Measurements from ENCODE around the gene EPS8L2. TPM values are rescaled to one million over a fixed set of nuclear protein-coding genes. Genes with fewer than 3 reads are reported as not detected.

Gene EPS8L2
- total RNA-seq, 1 donor from 2014 or later: 2.2 TPM

DNA sequence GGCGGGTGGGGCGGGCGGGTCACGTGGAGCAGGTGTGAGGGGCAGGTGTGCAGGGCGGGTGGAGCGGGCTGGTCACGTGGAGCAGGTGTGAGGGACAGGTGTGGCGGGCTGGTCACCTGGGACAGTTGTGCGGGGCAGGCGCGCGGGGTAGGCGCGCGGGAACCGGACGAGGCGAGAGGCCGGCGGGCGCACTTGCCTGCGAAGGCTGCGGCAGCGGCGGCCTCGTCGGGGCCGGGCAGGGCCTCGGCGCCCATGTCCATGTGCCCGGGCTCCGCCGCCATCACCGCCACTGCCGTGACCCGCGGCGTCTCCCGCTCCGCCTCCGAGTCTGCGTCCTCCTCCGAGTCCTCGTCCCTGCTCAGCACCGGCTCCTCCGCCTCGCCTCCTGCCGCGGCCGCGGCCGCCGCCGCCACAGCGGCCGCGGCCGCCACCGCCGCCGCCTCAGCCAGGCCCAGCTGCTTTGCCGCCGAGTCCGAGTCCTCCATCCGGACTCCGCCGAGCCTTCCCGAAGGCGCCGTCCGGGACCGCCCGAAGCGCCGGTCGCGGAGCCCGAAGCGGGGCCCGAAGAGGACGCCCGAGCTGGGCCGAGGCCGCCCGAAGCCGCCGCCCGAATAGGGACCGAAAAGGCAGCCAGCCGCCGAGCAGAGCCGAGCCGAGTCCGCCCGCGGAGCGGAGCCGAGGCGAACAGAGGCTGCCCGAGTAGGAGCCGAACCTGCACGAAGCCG lies 11.3 kb upstream of the EPS8L2 start, which contains the start of gene DEAF1:
DEAF1 (minus strand) TSS at position 660 of the 725 bp plus-strand sequence; CDS start at position 485, 175 bp downstream.
- Histone ChIP-seq H3K9me3 (replicated peaks) (no peaks in the 10 kb centered on the region), H3K27ac (replicated peaks) (peak within 1 kb of the TSS; percentile 99), H3K27me3 (ENCODE audit: low read depth) (no peaks in the 10 kb centered on the region), H3K36me3 (peaks cover 5% of the 10 kb centered on the region), H3K4me3 (peak within 1 kb of the TSS; percentile 89), H3K4me1 (peaks cover 61% of the 10 kb centered on the region)
- DNase-seq: peak; percentile 98
- intact Hi-C loops (cut with micrococcal nuclease): no loop called here
- TF ChIP-seq, protein P1, sequence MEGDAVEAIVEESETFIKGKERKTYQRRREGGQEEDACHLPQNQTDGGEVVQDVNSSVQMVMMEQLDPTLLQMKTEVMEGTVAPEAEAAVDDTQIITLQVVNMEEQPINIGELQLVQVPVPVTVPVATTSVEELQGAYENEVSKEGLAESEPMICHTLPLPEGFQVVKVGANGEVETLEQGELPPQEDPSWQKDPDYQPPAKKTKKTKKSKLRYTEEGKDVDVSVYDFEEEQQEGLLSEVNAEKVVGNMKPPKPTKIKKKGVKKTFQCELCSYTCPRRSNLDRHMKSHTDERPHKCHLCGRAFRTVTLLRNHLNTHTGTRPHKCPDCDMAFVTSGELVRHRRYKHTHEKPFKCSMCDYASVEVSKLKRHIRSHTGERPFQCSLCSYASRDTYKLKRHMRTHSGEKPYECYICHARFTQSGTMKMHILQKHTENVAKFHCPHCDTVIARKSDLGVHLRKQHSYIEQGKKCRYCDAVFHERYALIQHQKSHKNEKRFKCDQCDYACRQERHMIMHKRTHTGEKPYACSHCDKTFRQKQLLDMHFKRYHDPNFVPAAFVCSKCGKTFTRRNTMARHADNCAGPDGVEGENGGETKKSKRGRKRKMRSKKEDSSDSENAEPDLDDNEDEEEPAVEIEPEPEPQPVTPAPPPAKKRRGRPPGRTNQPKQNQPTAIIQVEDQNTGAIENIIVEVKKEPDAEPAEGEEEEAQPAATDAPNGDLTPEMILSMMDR (IDR thresholded peaks at IDR 0.05; ENCODE audit: borderline replicate concordance): no peak

DNA sequence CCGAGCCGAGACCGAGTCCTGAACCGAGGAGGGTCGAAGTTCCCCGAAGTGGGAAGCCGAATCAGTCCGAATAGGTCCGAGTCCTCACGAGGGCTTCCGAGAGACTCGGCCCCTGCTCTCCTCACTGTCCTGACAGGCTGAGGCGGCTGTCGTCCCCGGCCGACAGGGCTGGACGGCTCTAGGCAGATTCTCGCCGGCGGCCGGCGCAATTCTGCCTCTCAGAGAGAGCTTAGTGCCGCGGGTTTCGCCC lies 10.8 kb upstream of the EPS8L2 start:
- no peak for DNase-seq
- Histone ChIP-seq H3K36me3 (peaks cover 8% of the 10 kb centered on the region), H3K27me3 (ENCODE audit: low read depth) (no peaks in the 10 kb centered on the region), H3K27ac (replicated peaks) (peak overlapping the region; percentile 99), H3K9me3 (replicated peaks) (no peaks in the 10 kb centered on the region), H3K4me3 (peak overlapping the region; percentile 89), H3K4me1 (peaks cover 61% of the 10 kb centered on the region)
- TF ChIP-seq, protein P1 (IDR thresholded peaks at IDR 0.05; ENCODE audit: borderline replicate concordance): no peak
- intact Hi-C loops (cut with micrococcal nuclease): no loop called here

DNA sequence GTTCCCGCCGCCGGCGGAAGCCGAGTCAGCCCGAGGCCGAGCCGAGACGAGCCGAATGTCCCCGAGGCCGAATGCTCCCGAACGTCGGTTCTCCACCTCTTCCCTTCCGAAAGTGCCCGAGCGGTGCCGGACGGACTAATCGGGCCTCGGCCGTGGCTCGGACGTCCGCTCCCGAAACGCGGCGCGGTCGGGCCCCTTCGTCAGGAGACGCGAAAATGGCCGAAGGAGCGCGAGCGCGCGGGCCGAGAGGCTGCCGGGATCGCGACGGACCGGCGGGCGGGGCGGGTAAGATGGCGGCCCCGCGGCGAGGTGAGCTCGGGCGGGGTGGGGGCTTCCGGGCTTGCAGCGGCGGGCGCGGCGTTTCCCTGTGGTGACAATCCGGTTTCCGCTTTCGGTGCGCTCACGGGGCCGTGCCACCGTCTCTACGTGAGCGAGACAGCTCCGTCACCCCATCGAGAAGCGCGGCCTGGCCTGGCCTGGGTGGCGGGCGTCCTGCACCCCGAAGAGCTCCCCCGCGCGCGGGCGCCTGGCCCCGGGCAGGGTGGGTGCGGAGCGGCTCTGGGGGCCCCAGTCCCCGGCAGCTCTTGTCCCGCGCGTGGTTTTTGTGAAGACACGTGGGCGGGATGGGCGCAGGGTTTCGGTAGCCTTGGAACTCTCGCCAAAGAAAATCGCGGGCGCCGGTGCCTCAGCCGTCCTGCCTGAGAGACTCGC lies 10.3 kb upstream of the EPS8L2 start, which contains the start of gene TMEM80:
TMEM80 (plus strand) TSS at position 279 of the 711 bp plus-strand sequence; CDS start at position 291, 12 bp downstream.
- peaks cover 12% of the 10 kb centered on the region for H3K36me3 ChIP-seq
- peak; percentile 99 for DNase-seq
- peak within 1 kb of the TSS; percentile 99 for H3K27ac ChIP-seq (replicated peaks)
- H3K9me3 ChIP-seq (replicated peaks): no peaks in the 10 kb centered on the region
- no peaks in the 10 kb centered on the region for H3K27me3 ChIP-seq (ENCODE audit: low read depth)
- intact Hi-C loops (cut with micrococcal nuclease): no loop called here
- H3K4me3 ChIP-seq: peak within 1 kb of the TSS; percentile 89
- TF ChIP-seq, protein P1 (IDR thresholded peaks at IDR 0.05; ENCODE audit: borderline replicate concordance): no peak
- H3K4me1 ChIP-seq: peaks cover 60% of the 10 kb centered on the region

DNA sequence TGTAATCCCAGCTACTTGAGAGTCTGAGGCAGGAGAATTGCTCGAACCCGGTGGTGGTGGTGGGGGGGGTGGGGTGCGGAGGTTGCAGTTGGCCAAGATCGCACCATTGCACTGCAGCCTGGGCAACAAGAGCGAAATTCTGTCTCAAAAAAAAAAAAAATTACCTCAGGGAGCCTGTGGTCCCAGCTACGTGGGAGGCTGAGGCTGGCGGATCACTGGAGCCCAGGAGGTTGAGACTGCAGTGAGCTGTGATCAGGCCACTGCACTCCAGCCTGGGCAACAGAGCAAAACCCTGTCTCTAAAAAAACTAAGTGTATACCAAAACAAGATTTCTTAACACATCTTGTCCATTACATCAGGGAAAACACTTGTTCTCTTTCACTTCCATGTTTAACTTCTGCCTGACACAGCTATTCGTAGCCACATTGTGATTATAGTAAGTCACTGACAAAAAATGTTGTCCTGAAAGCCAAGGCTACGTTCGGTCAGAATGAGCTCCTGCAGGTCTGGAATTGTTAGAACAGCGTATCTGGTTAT lies 9.0 kb upstream of the EPS8L2 start:
- Histone ChIP-seq H3K27ac (replicated peaks) (peak overlapping the region; percentile 99), H3K4me1 (peaks cover 47% of the 10 kb centered on the region), H3K36me3 (peaks cover 21% of the 10 kb centered on the region), H3K4me3 (peak overlapping the region; percentile 89), H3K9me3 (replicated peaks) (no peaks in the 10 kb centered on the region), H3K27me3 (ENCODE audit: low read depth) (no peaks in the 10 kb centered on the region)
- TF ChIP-seq, protein P1 (IDR thresholded peaks at IDR 0.05; ENCODE audit: borderline replicate concordance): no peak
- no peak for DNase-seq
- intact Hi-C loops (cut with micrococcal nuclease): no loop called here

DNA sequence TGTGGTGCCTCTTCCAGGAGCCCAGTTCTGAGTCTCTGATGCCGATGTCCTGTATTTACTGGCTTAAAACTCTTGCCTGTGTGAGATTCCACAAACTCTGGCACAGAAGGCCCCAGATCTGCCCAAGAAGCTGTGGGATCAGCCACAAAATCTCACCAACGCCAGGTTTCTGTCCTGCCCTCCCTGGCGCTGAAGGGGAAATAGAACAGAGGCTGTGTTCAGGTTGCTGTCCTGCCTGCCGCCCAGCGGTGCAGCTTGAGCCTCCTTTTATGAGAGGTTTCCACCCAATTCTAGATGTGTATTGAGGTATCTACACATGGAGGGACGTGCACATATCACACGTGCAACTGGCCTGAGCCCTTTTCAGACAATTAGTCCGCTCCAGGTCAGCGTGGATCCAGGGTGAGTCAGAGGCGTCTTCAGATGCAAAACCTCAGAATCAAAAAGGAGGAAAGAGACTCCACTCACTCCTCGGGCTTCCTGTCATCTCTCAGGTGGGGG lies 8.2 kb upstream of the EPS8L2 start:
- peaks cover 28% of the 10 kb centered on the region for H3K36me3 ChIP-seq
- no peak overlapping the region for H3K4me3 ChIP-seq
- no peaks in the 10 kb centered on the region for H3K9me3 ChIP-seq (replicated peaks)
- H3K27ac ChIP-seq (replicated peaks): peak overlapping the region; percentile 99
- peaks cover 42% of the 10 kb centered on the region for H3K4me1 ChIP-seq
- intact Hi-C loops (cut with micrococcal nuclease): no loop called here
- TF ChIP-seq, protein P1 (IDR thresholded peaks at IDR 0.05; ENCODE audit: borderline replicate concordance): no peak
- no peak for DNase-seq
- no peaks in the 10 kb centered on the region for H3K27me3 ChIP-seq (ENCODE audit: low read depth)

Measured in left ventricle myocardium inferior (tissue), 1 donor.